Mucosa of descending colon (tissue), 3 donors: ENCODE data around the gene SYNJ2. TPM values are rescaled to one million over a fixed set of nuclear protein-coding genes. Genes with fewer than 3 reads are reported as not detected.

ENCODE experiments used
- ATAC-seq: fragments of 200-7000 bp; cut with Tn5 transposase; one replicate; pipeline ENCODE4 v1.9.1; 2020; ENCODE audit warnings: mild to moderate bottlenecking, moderate library complexity
- DNase-seq, 3 donors: peaks; one replicate each; pipeline ENCODE4 v3.0.0-alpha.2; 2020
- H3K36me3 ChIP-seq: fragments of 200-600 bp; one replicate; pipeline ENCODE4 v1.8.0; 2021; ENCODE audit warnings: low read depth, mild to moderate bottlenecking
- H3K4me1 ChIP-seq: fragments of 200-600 bp; one replicate; pipeline ENCODE4 v1.8.0; 2021; ENCODE audit warnings: low read depth, mild to moderate bottlenecking
- H3K4me3 ChIP-seq: fragments of 200-600 bp; one replicate; pipeline ENCODE4 v1.8.0; 2021; ENCODE audit warnings: mild to moderate bottlenecking
- H3K9me3 ChIP-seq: fragments of 200-600 bp; one replicate; pipeline ENCODE4 v1.8.0; 2021; ENCODE audit warnings: mild to moderate bottlenecking
- intact Hi-C, 2 donors: fragments of 100-400 bp; cut with DNase I in 1 of 2; cut with micrococcal nuclease in 1 of 2; formaldehyde crosslinking; loops; one replicate each; pipeline versions ENCODE4 v1.11.0 to v1.11.1; 2022; cut with DNase I, micrococcal nuclease
- total RNA-seq, 3 donors: library from RNA; stranded (reverse); fragmentation: NEBNext Ultra II Directional in 2 of 3; extraction: Animal tissue kit (Norgen Biotek cat#: 25700) in 2 of 3; gene quantifications; one replicate each; pipeline versions ENCODE4 v1.2.1 to v1.2.4, GENCODE V29; 2021 to 2023
- TF ChIP-seq, protein P1 (sequence below): fragments of 200-600 bp; IDR thresholded peaks from one replicate; pipeline ENCODE4 v1.8.0; 2022; ENCODE audit warnings: antibody characterized with exemption, mild to moderate bottlenecking
- donor health status: DM: no; HTN: no; CAD: no; lungs with moderate emphysema.
- donor health status: DM: no; HTN: no; CAD: no.
- donor health status: DM: no; HTN: yes; CAD: no.

Gene SYNJ2
- total RNA-seq, 3 donors from 2014 or later: 28.3 to 45.9 (median 39.6) TPM

- Histone ChIP-seq H3K36me3 (no peaks in the 10 kb centered on the region), H3K4me3 (no peak overlapping the region), H3K4me1 (no peaks in the 10 kb centered on the region), H3K9me3 (no peaks in the 10 kb centered on the region)
- no peak for ATAC-seq
- TF ChIP-seq, protein P1, sequence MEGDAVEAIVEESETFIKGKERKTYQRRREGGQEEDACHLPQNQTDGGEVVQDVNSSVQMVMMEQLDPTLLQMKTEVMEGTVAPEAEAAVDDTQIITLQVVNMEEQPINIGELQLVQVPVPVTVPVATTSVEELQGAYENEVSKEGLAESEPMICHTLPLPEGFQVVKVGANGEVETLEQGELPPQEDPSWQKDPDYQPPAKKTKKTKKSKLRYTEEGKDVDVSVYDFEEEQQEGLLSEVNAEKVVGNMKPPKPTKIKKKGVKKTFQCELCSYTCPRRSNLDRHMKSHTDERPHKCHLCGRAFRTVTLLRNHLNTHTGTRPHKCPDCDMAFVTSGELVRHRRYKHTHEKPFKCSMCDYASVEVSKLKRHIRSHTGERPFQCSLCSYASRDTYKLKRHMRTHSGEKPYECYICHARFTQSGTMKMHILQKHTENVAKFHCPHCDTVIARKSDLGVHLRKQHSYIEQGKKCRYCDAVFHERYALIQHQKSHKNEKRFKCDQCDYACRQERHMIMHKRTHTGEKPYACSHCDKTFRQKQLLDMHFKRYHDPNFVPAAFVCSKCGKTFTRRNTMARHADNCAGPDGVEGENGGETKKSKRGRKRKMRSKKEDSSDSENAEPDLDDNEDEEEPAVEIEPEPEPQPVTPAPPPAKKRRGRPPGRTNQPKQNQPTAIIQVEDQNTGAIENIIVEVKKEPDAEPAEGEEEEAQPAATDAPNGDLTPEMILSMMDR: no peak
- no peak for DNase-seq
- intact Hi-C loops: no loop called here
Observed at GRCh38 chr6:158020811-158021210, 39.1 kb downstream of the SYNJ2 start.

- ATAC-seq (no peak), DNase-seq (peak in 1 of 3 donors; percentile 14)
- intact Hi-C loops: no loop called here
- H3K9me3 ChIP-seq: no peaks in the 10 kb centered on the region
- TF ChIP-seq, protein P1: no peak
- no peaks in the 10 kb centered on the region for H3K36me3 ChIP-seq
- no peak overlapping the region for H3K4me3 ChIP-seq
- peaks cover 6% of the 10 kb centered on the region for H3K4me1 ChIP-seq
Observed at GRCh38 chr6:158021376-158021775, 39.7 kb downstream of the SYNJ2 start.

DNA sequence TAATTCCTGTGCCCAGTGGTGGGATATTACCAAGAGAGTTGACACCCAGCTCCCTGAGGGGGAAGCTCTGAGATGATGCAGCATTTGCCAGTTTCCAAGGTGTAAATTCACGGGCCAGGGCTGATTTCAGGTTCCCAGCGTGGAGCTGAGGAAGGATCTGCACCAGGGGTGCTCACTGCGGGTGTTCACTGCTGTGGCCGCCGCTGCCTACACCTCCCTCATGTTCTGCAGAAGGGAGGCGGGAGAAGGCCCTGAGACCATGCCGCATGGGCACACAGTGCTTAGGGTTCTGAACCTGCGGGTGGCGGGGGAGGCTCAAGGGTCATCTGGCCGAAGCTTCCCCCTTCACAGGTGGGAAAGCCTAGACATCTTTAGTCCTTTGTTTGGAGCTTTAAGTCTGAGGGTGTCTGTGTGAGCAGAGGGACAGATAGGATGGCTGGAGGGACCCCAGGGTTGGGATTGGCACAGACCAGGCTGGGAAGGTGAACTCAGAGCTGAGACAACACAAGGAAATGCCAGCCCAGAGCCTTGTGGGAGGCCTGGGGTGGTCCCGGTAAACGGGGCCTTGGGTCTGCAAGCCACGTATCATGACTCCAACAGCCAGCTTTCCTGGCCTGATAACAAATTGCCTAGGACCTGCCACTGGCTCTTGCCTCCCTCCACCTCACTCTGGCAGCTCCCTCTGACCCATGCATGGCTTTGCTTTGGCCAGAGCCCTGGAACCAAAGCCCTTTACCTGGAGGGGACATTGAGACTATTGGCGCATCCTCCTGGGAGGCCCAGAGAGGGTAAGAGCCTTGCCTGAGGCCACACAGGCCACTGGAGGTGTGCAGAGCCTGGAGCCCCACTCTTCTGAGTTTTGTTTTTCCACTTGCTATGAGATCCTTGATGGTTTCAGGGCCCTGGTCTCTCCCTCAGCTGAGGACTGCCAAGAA is 40.4 kb downstream of the SYNJ2 start:
- peaks cover 13% of the 10 kb centered on the region for H3K4me1 ChIP-seq
- TF ChIP-seq, protein P1: no peak
- DNase-seq: peak in 1 of 3 donors; percentile 22
- no peaks in the 10 kb centered on the region for H3K36me3 ChIP-seq
- ATAC-seq: no peak
- intact Hi-C loops: no loop called here
- no peaks in the 10 kb centered on the region for H3K9me3 ChIP-seq
- H3K4me3 ChIP-seq: no peak overlapping the region

DNA sequence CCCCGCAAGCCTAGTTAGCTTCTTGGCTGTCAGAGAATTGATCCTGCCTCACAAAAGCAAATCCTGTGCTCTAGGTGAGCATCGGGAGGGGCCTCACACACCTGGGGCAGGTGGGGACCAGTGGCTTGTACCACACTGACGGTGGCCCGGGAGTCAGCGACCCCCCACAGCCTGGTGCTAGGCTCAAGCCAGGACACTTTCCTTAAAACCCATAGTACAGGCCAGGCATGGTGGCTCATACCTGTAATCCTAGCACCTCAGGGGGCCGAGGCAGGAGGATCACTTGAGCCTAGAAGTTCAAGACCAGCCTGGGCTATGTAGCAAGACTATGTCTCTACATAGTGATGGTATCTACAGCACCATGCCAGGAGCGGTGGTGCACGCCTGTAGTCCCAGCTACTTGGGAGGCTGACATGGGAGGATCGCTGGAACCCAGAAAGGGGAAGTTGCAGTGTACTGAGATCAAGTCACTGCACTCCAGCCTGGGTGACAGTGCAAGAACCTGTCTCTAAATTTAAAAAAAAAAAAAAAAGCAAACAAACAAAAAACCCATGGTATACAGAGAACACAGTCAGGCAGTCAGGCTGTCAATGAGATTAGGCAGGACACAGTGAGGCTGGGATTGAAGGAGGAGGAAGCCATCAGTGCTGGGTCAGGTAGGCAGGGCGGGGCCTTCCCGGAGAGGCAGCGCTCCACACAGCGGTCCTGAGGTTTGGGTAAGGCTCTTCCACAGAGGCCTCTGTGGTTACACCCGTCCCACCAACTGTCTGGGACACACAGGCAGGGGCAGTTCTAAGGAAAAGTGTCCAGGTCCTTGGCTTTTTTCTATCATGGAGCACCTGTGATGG is 41.3 kb downstream of the SYNJ2 start:
- peak in 2 of 3 donors; percentile 19 to 37 for DNase-seq
- intact Hi-C loops: no loop called here
- Histone ChIP-seq H3K4me3 (no peak overlapping the region), H3K36me3 (no peaks in the 10 kb centered on the region), H3K9me3 (no peaks in the 10 kb centered on the region), H3K4me1 (peaks cover 13% of the 10 kb centered on the region)
- ATAC-seq: no peak
- TF ChIP-seq, protein P1: no peak

- H3K36me3 ChIP-seq: no peaks in the 10 kb centered on the region
- H3K4me1 ChIP-seq: peaks cover 13% of the 10 kb centered on the region
- TF ChIP-seq, protein P1: no peak
Observed at GRCh38 chr6:158023597-158023939, 41.9 kb downstream of the SYNJ2 start.

More at GRCh38 chr6:158023597-158023939, 41.9 kb downstream of the SYNJ2 start:
- no peak for ATAC-seq
- DNase-seq: peak in 1 of 3 donors; percentile 0
- intact Hi-C loops: no loop called here
- Histone ChIP-seq H3K9me3 (no peaks in the 10 kb centered on the region), H3K4me3 (no peak overlapping the region)
